ENCODE results near the gene INS. TPM values are rescaled to one million over a fixed set of nuclear protein-coding genes. Genes with fewer than 3 reads are reported as not detected.

INS gene
- total and polyA plus RNA-seq, 2 of the 8 experiments (the other 6 are each of a cell fraction or from before 2014, with no cell fraction given): not detected

- no peak for TF ChIP-seq SRF (IDR thresholded peaks at IDR 0.05; ENCODE audit: low read depth, low read length)
- no peak for TF ChIP-seq EZH2 (IDR thresholded peaks at IDR 0.05; ENCODE audit: low read depth, low read length, severe bottlenecking)
- TF ChIP-seq CHD7 (IDR thresholded peaks at IDR 0.05; ENCODE audit: insufficient replicate concordance, low read length): no peak
- no peak for TF ChIP-seq CHD2 (IDR thresholded peaks at IDR 0.05; ENCODE audit: low read length)
- TF ChIP-seq CBX5 (IDR thresholded peaks at IDR 0.05; ENCODE audit: low read depth, low read length): no peak
- no peak for TF ChIP-seq SIRT6 (IDR thresholded peaks at IDR 0.05; ENCODE audit: low read length)
Observed at GRCh38 chr11:2209900-2210321, 48.9 kb upstream of the INS start (continued).

Data from H1 (cell line).